Measurements from ENCODE around the gene CFAP99.

Gene CFAP99

DNA sequence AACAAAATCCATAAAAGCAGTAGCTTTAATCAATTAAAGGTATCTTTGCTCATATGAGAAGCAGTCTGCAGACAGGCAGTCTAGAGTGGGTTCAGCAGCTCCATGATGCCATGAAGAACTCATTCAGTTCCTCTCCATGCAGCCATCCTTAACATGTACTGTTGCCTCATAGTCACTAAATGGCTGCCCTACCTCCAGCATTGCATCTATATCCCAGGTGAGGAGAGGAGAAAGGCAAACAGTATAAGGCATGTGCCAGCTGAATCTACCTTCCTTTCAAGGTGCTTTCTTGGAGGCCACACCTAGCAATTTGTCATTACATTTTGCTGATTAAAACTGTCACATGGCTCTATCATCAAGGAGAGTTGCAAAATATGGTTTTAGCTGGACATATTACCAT, 13.2 kb downstream of the CFAP99 start:
- TF ChIP-seq POLR2AphosphoS5 (IDR thresholded peaks at IDR 0.05; ENCODE audit: low read depth, low read length) (no peak), SIN3A (IDR thresholded peaks at IDR 0.05; ENCODE audit: borderline replicate concordance, insufficient read depth, low read length) (no peak), TAF1 (IDR thresholded peaks at IDR 0.05; ENCODE audit: borderline replicate concordance, insufficient read depth, low read length) (no peak), FOXP2 (optimal IDR thresholded peaks at IDR 0.05; ENCODE audit: borderline replicate concordance, extremely low read depth, extremely low read length, insufficient read depth) (no peak)
- TF ChIP-seq, protein P1, sequence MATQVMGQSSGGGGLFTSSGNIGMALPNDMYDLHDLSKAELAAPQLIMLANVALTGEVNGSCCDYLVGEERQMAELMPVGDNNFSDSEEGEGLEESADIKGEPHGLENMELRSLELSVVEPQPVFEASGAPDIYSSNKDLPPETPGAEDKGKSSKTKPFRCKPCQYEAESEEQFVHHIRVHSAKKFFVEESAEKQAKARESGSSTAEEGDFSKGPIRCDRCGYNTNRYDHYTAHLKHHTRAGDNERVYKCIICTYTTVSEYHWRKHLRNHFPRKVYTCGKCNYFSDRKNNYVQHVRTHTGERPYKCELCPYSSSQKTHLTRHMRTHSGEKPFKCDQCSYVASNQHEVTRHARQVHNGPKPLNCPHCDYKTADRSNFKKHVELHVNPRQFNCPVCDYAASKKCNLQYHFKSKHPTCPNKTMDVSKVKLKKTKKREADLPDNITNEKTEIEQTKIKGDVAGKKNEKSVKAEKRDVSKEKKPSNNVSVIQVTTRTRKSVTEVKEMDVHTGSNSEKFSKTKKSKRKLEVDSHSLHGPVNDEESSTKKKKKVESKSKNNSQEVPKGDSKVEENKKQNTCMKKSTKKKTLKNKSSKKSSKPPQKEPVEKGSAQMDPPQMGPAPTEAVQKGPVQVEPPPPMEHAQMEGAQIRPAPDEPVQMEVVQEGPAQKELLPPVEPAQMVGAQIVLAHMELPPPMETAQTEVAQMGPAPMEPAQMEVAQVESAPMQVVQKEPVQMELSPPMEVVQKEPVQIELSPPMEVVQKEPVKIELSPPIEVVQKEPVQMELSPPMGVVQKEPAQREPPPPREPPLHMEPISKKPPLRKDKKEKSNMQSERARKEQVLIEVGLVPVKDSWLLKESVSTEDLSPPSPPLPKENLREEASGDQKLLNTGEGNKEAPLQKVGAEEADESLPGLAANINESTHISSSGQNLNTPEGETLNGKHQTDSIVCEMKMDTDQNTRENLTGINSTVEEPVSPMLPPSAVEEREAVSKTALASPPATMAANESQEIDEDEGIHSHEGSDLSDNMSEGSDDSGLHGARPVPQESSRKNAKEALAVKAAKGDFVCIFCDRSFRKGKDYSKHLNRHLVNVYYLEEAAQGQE (IDR thresholded peaks at IDR 0.05; ENCODE audit: insufficient read depth in 1 of 2, low read depth in 2 of 2, low read length in 2 of 2): no peak

DNA sequence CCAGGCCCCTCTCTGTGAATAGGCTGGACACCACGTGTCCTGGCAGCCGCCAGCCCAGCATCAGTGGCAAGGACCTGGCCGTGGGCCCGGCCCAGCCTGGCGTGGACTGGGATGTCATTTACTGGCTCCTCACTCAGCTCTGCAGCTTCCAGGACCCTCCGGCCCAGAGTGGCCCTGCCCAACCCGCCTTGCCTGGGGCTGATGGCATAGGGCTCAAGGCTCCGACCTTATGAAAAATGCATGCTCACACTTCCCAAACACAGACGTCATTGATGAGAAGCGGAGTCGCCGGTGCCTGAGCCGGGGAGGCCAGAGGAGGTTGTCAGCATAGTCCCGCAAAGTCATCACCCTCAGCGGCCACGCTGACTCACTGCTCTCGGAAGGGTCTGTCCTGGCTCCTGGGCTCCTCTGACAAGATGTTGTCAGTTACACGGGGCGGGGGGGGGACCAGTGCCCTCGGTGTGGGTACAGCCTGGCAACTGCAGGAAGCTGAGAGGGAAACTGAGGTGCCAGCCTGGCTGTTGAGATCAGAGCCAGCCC, 14.3 kb downstream of the CFAP99 start:
- TF ChIP-seq, protein P1 (IDR thresholded peaks at IDR 0.05; ENCODE audit: insufficient read depth in 1 of 2, low read depth in 2 of 2, low read length in 2 of 2): no peak
- TF ChIP-seq SIN3A (IDR thresholded peaks at IDR 0.05; ENCODE audit: borderline replicate concordance, insufficient read depth, low read length): no peak

DNA sequence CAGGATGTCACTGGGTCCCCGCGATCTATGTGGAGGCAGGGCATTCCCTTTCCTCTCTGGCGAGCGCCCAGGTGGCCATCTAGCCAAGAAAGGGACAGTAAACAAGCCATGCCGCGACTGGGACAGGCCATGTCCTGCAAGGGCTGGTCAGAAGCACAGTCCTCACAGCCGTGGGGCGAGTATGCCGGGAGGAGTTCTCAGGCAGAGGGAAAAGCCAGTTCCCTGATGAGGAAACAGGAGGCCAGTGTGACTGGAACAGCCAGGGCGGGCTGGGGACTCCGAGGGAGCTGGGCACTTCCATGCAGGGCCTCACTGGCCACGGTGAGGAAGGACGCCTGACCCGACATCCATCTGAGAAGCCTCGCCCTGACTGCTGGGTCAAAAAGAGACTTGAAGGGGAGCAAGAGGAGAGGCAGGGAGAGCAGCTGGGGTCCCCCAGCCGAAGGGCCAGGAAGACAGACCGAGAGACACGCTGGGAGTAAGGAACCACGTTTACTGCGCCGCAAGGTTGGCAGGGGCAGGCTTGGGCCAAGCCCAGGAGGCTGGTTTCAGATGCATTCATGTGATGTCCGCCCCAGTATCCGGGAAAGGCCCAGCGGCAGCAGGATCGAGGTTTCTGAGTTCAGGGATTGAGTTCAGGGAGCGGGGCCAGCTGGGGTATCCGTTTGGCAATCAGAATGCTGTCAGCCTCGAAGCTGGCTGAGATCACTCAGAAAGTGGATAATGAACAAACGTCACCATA, 15.0 kb downstream of the CFAP99 start:
- no peak for TF ChIP-seq POLR2AphosphoS5 (IDR thresholded peaks at IDR 0.05; ENCODE audit: low read depth, low read length)
- TF ChIP-seq, protein P1 (IDR thresholded peaks at IDR 0.05; ENCODE audit: insufficient read depth in 1 of 2, low read depth in 2 of 2, low read length in 2 of 2): no peak
- TF ChIP-seq FOXP2 (optimal IDR thresholded peaks at IDR 0.05; ENCODE audit: borderline replicate concordance, extremely low read depth, extremely low read length, insufficient read depth): no peak
- TF ChIP-seq TAF1 (IDR thresholded peaks at IDR 0.05; ENCODE audit: borderline replicate concordance, insufficient read depth, low read length): no peak
- TF ChIP-seq SIN3A (IDR thresholded peaks at IDR 0.05; ENCODE audit: borderline replicate concordance, insufficient read depth, low read length): no peak

DNA sequence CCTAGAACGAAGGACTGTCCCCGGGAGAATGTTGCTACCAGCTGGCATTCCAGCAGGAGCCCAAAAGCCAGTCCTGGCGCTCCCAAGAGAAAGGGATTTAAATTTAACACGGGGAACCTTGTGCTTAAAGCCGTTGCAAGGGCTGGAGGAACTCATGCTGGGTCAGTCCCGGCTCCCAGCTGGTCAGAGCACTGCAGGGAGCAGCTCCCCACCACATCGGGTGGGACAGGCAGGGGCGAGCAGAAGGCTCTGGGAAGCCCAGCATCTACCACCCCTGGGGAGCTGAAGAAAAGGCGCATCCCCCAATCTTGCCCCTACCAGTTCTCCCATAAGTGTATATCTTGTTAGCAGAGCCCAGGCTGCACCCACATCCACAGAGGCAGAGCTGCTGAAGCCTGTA, 15.7 kb downstream of the CFAP99 start:
- TF ChIP-seq, protein P1 (IDR thresholded peaks at IDR 0.05; ENCODE audit: insufficient read depth in 1 of 2, low read depth in 2 of 2, low read length in 2 of 2): no peak
- TF ChIP-seq FOXP2 (optimal IDR thresholded peaks at IDR 0.05; ENCODE audit: borderline replicate concordance, extremely low read depth, extremely low read length, insufficient read depth) (no peak), POLR2AphosphoS5 (IDR thresholded peaks at IDR 0.05; ENCODE audit: low read depth, low read length) (no peak), TAF1 (IDR thresholded peaks at IDR 0.05; ENCODE audit: borderline replicate concordance, insufficient read depth, low read length) (no peak), SIN3A (IDR thresholded peaks at IDR 0.05; ENCODE audit: borderline replicate concordance, insufficient read depth, low read length) (no peak)
